AG04450 (cell line): ENCODE data around the gene TMED8. TPM values are rescaled to one million over a fixed set of nuclear protein-coding genes. Genes with fewer than 3 reads are reported as not detected.

Experiments
- CTCF ChIA-PET: fragments of 300-600, 350-600 bp; formaldehyde crosslinking; extraction: SDS; loops from one replicate; lab custom pipeline; 2022; ENCODE audit warnings: antibody characterized with exemption, inconsistent platforms; lab: Charles Lee
- POLR2A ChIA-PET: fragments of 350-600 bp; formaldehyde crosslinking; extraction: SDS; loops from one replicate; lab custom pipeline; 2021; ENCODE audit warnings: antibody characterized with exemption, inconsistent platforms; lab: Yijun Ruan, JAX
- DNase-seq: peaks from one replicate; pipeline ENCODE4 v3.0.0-alpha.2; 2011; ENCODE audit warnings: low read depth, low spot score
- H3K27ac ChIP-seq: one replicate; pipeline ENCODE4 v1.5.1; 2012; ENCODE audit warnings: low read depth, low read length, control low read depth
- H3K27me3 ChIP-seq: one replicate; pipeline ENCODE4 v1.6.0; 2012; ENCODE audit warnings: low read length; ENCODE audit not compliant: control insufficient read depth, insufficient read depth
- H3K4me3 ChIP-seq: 2 replicates; pipeline ENCODE4 v1.5.1; 2011; ENCODE audit warnings: mild to moderate bottlenecking, low read depth, low read length, control low read depth
- H3K9me3 ChIP-seq: 2 replicates; pipeline ENCODE4 v1.5.1; 2012; ENCODE audit warnings: low read length; ENCODE audit not compliant: control insufficient read depth, insufficient read depth
- polyA plus RNA-seq: library from polyadenylated mRNA; depleted of rRNA; stranded (reverse); fragments of >200 nt; gene quantifications from 2 replicates; pipeline ENCODE4 v1.2.3, GENCODE V29; 2011
- TF ChIP-seq, protein P1 (sequence below): IDR thresholded peaks from 2 replicates; pipeline ENCODE4 v1.5.1; 2011; ENCODE audit warnings: low read depth, low read length, control low read depth, inconsistent platforms

Gene TMED8
- polyA plus RNA-seq, 1 experiment, result 5.7 TPM

- H3K9me3 ChIP-seq, result no peaks in the 10 kb centered on the region
- CTCF ChIA-PET, result interaction anchor here (1.0 kb wide), 1 partner anchor 437 kb away, joined by 3 read pairs; no protein-coding TSS in a partner anchor
- no peaks in the 10 kb centered on the region for H3K27me3 ChIP-seq
- TF ChIP-seq, protein P1, sequence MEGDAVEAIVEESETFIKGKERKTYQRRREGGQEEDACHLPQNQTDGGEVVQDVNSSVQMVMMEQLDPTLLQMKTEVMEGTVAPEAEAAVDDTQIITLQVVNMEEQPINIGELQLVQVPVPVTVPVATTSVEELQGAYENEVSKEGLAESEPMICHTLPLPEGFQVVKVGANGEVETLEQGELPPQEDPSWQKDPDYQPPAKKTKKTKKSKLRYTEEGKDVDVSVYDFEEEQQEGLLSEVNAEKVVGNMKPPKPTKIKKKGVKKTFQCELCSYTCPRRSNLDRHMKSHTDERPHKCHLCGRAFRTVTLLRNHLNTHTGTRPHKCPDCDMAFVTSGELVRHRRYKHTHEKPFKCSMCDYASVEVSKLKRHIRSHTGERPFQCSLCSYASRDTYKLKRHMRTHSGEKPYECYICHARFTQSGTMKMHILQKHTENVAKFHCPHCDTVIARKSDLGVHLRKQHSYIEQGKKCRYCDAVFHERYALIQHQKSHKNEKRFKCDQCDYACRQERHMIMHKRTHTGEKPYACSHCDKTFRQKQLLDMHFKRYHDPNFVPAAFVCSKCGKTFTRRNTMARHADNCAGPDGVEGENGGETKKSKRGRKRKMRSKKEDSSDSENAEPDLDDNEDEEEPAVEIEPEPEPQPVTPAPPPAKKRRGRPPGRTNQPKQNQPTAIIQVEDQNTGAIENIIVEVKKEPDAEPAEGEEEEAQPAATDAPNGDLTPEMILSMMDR, result no peak
- no peak overlapping the region for H3K4me3 ChIP-seq
- POLR2A ChIA-PET, result no interaction called here
- no peak overlapping the region for H3K27ac ChIP-seq
- no peak for DNase-seq
These were observed 66.9 kb downstream of the TMED8 start for GRCh38 chr14:77310026-77310425.

- H3K27ac ChIP-seq, result no peak overlapping the region
- TF ChIP-seq, protein P1, result no peak
These were observed 67.8 kb downstream of the TMED8 start for GRCh38 chr14:77309131-77309530.

DNA sequence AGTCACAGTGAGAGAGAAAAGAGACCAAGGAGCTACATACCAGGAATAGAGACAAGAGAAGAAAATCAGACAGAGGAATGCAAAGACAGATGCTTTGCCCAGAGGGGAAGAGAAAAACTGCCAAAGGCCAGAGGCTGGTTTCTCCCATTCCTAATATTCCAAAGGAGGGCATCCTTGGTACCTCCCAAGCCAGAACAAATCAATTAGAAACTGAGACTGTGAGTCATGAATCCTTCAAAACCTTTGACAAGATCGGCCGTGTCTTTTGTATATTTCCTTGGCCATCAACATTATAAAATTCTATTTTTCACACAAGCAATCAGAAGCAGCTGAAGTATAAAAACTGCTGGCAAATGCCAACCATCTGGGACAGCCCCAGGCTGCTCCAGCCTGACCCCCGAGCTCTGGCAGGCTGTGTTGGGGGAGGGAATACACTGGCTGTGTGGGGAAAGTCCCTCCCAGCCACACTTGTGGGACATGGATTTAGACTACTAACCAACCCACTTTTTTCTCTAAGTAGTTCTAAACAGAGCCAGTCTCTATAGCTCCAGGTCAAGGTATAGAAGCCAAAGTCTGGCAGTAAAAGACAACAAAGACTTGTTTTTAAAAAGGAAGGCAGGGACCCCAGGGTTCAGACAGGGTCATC, 69.9 kb downstream of the TMED8 start:
- no peaks in the 10 kb centered on the region for H3K9me3 ChIP-seq
- DNase-seq, result no peak
- TF ChIP-seq, protein P1, result no peak
- ChIA-PET CTCF (interaction anchor here (0.5 to 8.3 kb wide), 4 partner anchors 7 to 244 kb away, joined by 3 to 305 read pairs (median 4); no protein-coding TSS in a partner anchor), POLR2A (interaction anchor here (0.7 kb wide), 1 partner anchor 9 kb away, joined by 3 read pairs; no protein-coding TSS in a partner anchor)
- H3K27me3 ChIP-seq, result no peaks in the 10 kb centered on the region
- H3K27ac ChIP-seq, result no peak overlapping the region
- no peak overlapping the region for H3K4me3 ChIP-seq

More at GRCh38 chr14:77309131-77309530, 67.8 kb downstream of the TMED8 start:
- no peak for DNase-seq
- H3K9me3 ChIP-seq, result no peaks in the 10 kb centered on the region
- no peaks in the 10 kb centered on the region for H3K27me3 ChIP-seq
- ChIA-PET POLR2A (no interaction called here), CTCF (no interaction called here)
- H3K4me3 ChIP-seq, result no peak overlapping the region

DNA sequence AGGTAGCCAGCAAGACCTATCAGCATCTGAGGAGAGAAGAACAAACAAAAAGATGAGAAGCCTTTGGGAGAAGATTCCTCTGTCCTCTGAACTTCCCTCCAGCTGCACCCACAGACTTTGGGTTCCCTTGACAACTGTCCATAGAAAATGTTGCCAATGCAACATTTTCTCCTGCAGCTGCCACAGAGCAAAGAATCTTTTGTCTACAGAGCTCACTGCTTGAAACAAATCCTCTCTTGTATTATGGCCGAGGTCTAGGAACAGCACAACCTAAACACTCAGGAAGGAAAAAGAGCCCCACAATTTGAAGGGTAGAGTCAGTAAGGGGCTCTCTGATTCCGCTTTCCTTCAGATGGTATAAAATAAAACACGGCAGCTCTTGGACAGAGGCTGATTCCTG, 70.5 kb downstream of the TMED8 start:
- no peaks in the 10 kb centered on the region for H3K27me3 ChIP-seq
- TF ChIP-seq, protein P1, result no peak
- POLR2A ChIA-PET, result interaction anchor here (0.7 kb wide), 1 partner anchor 9 kb away, joined by 3 read pairs; no protein-coding TSS in a partner anchor
- no peak for DNase-seq
- H3K4me3 ChIP-seq, result no peak overlapping the region
- H3K9me3 ChIP-seq, result no peaks in the 10 kb centered on the region
- no peak overlapping the region for H3K27ac ChIP-seq
- CTCF ChIA-PET, result interaction anchor here (0.6 to 8.3 kb wide), 3 partner anchors 7 to 244 kb away, joined by 3 to 305 read pairs (median 4); no protein-coding TSS in a partner anchor

DNA sequence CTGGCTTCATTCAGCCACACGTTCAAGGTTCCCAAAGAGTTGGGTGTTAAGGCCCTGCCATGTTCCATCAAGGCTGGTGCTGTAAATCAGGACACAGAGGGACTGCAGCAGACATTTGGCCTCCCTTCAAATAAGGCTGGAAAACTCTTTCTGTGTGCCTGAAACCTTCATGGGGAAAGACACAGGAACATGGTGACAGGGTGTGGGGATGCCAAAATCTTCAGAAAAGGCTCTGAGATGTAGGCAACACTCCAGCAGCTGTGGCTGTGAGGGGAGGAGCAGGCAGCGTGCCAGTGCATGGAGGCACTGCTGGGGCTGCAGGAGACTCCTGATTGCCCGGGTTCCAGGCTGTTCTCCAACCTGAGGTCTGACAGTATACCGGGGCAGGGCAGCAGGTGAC, 71.2 kb downstream of the TMED8 start:
- TF ChIP-seq, protein P1, result no peak
- DNase-seq, result no peak
- H3K9me3 ChIP-seq, result no peaks in the 10 kb centered on the region
- H3K27ac ChIP-seq, result no peak overlapping the region
- CTCF ChIA-PET, result interaction anchor here (8.3 kb wide), 1 partner anchor 8 kb away, joined by 305 read pairs; no protein-coding TSS in a partner anchor
- no peak overlapping the region for H3K4me3 ChIP-seq
- no peaks in the 10 kb centered on the region for H3K27me3 ChIP-seq
- POLR2A ChIA-PET, result no interaction called here
